NCI-H2227 treated with DMSO at 0.1 percent for 48 hours (cell line): ENCODE measurements around the gene ELAVL3.
"Not testable (repeated sequence)": the region's sequence is repeated elsewhere in the genome, so short reads cannot be mapped to it uniquely, and the experiment has no call there.

ENCODE experiments used
- DNase-seq: peaks from one replicate; lab custom pipeline; 2025; lab: John Stamatoyannopoulos, UW

ELAVL3 gene

GRCh38 chr19:11486661-11487503 is 6.0 kb upstream of the ELAVL3 start:
- no peak for DNase-seq

DNA sequence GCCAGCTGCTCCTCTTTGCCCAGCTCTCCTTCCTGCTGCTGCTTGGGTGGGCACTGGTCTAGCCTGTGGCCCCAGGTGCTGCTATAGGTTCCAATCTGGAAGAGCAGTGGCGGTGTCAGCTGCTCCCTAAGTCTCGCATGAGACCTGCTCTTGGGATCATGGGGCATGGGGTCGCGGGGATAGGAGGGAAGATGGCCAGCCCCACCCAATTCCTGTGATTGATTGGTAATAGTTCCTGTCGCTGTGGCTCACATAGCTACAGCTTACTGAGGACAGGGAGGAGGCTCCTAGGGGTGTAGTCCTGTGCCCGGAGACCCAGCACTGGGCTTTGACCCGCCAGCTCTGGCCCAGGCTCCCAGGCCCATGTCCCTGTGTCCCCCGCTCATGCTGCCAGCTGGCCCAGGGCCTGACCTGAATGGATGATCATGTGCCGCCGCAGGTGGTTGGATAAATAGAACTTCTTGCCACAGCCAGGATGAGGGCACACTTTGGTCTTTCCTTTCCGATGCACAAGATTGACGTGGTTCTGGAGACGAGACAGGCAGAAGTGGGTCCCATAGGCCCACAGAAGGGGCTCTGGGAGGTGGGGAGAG is 4.5 kb upstream of the ELAVL3 start:
- no peak for DNase-seq

DNA sequence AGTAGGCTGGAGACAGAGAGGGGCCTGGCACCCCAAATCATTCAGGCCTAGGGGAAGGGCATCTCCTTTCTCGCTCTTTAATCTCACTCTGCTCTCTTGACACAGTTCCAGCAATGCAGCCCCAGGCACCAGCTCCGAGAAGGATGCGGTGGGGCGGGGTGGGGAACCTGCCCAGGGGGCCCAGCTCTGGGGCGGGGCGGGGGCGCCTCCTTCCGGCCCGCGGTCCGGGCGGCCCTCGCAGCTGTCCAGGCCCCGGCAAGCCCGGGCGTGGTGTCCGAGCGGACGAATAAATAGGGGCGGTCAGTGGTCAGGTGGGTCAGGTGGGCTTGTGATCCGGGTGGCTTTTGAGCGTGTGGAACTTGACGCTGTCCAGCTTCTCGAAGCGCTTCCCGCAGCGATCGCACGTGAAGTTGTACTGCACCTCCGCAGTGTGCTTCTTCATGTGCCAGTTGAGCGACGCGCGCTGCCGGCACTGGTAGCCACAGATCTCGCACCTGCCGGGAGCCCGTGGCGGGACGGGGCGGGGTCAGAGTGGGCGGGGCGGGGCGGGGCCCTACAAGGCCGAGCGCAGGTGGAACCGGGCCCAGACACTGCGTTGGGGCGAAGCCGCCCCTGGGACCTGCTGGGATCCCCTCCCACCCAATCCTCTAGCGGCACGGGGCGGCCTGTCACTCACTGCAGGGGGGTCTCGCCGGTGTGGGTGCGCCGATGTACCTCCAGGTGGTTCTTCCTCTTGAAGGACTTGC is 2.7 kb upstream of the ELAVL3 start:
- no peak for DNase-seq

GRCh38 chr19:11482384-11483050 is 1.7 kb upstream of the ELAVL3 start:
- DNase-seq = peak; percentile 79

DNA sequence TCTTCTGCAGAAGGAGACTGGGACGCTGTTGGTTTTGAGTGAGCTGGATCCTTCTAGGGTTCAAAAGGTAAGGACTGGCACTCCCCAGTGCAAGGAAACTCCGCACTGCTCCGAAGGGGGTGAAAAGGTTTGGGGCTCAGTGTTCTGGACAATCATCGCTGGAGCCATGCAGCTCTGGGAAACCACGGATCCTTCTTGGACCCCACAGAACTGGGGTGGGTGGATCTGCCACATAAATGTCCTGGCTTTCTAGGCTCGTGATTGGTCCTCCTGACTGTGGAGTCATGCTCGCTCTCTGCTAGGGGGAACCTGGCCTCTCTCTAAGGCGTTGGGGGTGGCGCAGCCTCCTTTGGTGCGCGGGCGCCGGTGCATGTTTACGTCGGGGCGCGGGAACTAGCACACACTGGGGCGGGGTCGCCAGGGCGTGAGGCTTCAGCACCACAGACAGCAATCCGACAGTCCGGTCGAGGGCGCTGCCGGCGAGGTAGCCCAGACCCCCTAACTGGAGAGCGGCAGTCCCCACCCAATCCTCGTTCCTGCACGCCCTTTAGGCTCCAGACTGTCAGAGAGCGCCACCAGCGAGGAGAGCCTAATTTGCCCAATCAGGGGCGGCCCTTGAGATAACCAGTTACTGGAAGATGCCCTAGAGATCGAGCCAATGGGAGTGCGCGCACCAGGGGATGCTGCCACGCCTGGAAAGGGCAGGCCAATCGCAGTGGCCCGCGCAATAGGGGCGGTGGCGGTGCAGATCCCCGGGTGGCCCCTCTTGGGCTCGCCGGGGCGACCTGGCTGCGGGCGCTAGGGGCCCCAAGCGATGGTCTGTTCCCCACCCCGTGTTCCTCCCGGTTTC is 913 bp upstream of the ELAVL3 start:
- DNase-seq = peak; percentile 88

- DNase-seq = no peak
Observed at GRCh38 chr19:11479898-11480714, 740 bp downstream of the ELAVL3 start.

DNA sequence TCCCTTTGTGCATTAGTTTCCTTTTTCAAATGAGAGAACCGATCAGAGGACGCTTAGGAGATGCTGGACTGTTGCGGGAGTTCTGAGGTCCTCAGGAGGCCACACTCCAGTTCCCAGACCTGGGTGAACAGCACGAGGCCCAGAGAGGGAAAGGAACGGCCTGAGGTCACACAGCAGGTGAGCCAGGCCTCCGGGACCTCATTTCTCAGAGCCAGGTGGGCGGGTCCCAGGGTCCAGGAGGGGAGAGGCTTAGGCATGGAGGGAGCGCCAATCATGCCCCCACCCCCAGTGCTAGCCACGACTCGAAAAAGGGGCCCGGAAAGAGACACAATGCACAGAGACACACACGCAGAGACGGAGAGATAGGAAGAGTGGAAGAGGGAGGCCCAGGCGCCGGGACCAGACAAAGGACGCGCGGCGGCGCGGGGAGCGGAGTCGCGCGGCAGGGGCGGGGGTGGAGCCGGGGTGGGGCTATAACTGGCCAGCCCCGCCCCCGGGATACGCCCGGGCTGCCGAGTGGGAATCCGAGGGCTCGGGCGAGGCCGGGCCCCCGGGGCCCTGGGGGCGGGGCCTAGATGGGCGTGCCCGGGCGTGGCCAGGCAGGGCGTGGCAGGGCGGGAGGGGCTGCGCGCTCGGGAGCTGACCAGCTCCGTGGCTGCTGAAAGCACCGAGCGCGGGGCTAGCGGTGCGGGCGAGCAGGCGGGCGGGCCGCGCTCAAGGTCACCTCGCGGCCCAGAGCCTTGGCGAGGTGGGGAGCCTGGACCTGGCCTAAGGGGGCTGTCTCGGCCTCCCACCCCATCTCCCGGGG is 1.6 kb downstream of the ELAVL3 start:
- peak; percentile 47 for DNase-seq

- no peak for DNase-seq
Observed at GRCh38 chr19:11478167-11479089, 2.4 kb downstream of the ELAVL3 start.

- no peak for DNase-seq
Observed at GRCh38 chr19:11475861-11476260, 5.0 kb downstream of the ELAVL3 start.

- not testable (repeated sequence) for DNase-seq
Observed at GRCh38 chr19:11475343-11475742, 5.5 kb downstream of the ELAVL3 start.

DNA sequence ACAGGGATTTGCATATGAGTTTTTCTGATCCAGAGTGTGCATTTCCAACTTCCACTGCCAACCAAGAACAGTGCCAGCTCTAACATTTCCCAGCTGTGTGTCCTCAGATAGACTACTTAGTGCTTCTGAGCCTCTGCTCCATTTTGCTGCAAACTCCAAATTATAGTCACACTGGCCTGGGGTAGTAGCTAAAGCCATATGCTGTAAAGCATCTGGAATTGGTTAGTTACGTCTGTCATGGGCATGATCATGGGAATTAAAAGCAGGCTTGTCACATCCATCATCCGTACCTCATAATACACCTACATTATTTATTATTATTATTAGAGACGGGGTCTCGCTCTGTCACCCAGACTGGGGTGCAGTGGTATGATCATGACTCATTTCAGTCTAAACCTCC is 7.1 kb downstream of the ELAVL3 start:
- DNase-seq = no peak

- DNase-seq = not testable (repeated sequence)
Observed at GRCh38 chr19:11468266-11468845, 12.5 kb downstream of the ELAVL3 start.

GRCh38 chr19:11465600-11465999 is 15.2 kb downstream of the ELAVL3 start:
- DNase-seq = no peak

GRCh38 chr19:11464333-11465265 is 16.2 kb downstream of the ELAVL3 start:
- DNase-seq = no peak

DNA sequence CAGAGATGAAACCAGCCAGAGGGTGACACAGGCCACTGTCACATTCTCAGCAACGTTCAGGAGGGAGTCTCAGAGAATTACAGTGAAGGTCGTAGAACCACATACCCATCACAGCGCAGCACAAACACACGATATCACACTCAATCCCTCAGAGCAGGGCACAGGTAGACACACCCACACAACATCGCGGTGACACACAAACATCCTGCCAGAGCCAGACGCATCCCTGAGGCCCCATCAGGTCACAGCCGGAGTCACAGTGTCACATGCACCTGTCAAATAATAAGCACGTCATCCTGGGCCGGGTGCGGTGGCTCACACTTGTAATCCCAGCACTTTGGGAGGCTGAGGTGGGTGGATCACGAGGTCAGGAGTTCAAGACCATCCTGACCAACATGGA is 17.5 kb downstream of the ELAVL3 start:
- DNase-seq = no peak

DNA sequence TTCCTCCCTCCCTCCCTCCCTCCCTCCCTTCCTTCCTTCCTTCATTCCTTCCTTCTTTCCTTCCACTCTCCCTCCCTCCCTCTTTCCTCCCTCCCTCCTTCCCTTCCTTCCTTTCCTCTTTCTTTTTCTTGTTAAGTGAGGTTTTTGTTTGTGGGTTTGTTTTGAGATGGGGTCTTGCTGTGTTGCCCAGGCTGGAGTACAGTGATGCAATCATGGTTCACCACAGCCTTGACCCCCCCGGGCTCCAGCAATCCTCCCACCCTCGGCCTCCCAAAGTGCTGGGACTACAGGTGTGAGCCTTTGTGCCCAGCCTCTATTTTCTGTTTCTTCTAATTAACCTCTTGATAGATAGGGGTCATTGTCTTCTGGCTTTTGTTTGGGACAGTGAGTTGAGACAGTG is 19.4 kb downstream of the ELAVL3 start:
- DNase-seq = no peak

DNA sequence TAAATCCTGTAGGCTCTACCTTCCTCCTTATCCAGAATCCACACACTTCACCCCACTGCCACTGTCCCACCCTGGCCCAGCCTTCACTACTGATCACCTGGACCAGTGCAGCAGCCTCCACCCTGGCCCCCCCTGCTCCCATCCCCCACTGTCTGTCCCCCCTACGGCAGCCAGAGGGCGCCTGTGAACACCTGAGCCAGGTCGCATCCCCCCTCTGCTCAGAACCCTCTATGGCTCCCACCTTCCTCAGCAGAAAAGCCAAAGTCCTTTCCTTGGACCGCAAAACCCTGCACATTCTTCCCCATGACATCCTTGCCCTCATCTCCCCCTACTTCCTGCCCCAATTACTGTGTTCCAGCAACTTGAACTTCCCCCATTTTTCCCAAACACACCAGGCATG is 20.6 kb downstream of the ELAVL3 start:
- DNase-seq = no peak
